Islet of Langerhans (tissue), 1 donor: ENCODE measurements around the gene CLIP2.

ENCODE experiments used
- FAIRE-seq: peaks from one replicate; lab custom pipeline; 2011; peaks lifted over from hg19 to GRCh38; lab: Jason Lieb, UNC

Gene CLIP2

DNA sequence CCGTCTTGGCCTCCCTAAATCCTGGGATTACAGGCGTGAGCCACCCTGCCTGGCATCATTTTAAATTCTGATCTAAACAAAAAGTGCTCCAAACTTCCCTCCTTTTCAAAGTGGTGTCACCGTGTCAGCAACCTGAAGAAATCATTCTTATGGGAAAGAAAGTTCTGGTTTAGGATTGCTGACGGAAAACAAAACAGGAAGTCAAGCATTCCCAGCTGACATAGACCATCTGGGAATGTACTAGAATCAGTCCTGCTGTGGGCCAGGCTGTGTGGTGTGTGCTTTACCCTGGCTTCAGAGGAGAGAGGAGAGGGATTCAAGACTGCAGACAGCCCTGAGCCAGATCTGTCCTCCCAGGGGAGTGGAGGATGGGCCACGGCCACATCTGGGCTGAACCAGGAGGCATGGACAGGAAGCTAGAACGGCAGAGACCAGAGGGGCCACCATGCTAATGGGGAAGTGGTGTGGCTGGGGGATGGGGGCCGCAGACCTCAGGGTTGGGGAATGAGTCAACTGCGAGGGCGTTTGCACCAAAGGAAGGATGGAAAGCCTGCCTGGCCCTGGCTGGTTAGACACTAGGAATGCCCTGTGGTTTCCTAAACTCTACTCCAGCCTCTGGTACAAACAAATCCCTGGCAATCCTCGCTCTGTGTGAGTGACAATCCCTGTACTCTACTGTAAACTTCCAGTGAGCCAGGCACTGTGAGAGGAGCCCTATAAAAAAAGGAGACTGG is 16.7 kb upstream of the CLIP2 start:
- FAIRE-seq: no peak

DNA sequence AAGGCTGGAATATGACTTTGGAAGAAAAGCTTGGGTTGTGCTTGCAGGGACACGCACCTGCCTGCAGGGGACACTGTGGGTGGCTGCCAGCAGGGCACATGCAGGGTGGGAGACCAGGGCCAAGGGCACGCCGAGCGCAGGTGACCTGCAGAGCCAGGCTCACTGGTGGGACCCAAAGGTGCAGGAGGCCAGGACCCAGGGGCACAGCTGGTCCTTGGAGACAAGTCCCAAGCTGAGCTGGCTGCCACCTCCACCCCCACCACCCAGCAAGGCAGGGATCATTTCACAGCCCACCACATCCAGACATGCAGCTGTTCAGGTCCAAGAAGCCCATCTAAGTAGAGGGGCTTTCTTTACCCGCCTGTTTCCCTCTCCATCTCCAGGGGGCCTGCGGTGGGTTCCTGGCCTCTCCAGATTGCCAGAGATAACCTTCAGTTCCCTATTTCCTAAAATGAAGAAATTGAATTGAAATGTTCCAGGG is 13.8 kb upstream of the CLIP2 start:
- no peak for FAIRE-seq

GRCh38 chr7:74277636-74278035 is 11.6 kb upstream of the CLIP2 start:
- no peak for FAIRE-seq

- no peak for FAIRE-seq
These were observed 8.2 kb upstream of the CLIP2 start for GRCh38 chr7:74280985-74281384.

- no peak for FAIRE-seq
These were observed 6.3 kb upstream of the CLIP2 start for GRCh38 chr7:74282748-74283459.

GRCh38 chr7:74283858-74284447 is 5.3 kb upstream of the CLIP2 start:
- FAIRE-seq: no peak

GRCh38 chr7:74284781-74285259 is 4.4 kb upstream of the CLIP2 start:
- FAIRE-seq: no peak

- no peak for FAIRE-seq
These were observed 3.1 kb upstream of the CLIP2 start for GRCh38 chr7:74286131-74286530.

DNA sequence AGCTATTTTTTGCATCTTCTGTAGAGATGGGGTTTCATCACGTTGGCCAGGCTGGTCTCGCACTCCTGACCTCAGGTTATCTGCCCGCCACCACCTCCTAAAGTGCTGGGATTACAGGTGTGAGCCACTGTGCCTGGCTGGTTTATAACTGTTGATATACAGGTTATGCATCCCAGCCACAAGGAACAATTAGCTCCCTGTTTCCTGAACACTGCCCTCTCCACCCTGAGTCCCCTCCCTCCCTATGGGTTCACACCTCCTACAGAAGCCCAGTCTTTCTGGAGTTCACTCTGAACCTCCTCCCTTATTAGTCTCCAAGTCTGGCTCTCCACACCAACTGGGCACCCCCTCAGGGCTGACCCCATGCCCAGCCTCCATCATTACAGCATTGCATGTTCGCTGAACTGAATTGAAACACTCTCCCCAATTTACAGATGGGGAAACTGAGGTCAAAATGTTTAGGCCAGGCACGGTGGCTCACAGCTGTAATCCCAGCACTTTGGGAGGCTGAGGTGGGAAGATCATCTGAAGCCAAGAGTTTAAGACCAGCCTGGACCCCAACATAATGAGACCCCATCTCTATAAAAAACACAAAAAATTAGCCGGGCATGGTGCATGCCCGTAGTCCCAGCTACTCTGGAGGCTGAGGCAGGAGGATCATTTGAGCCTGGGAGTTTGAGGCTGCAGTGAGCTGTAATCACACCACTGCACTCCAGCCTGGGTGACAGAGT is 1.7 kb upstream of the CLIP2 start:
- no peak for FAIRE-seq

GRCh38 chr7:74288034-74288881 is 949 bp upstream of the CLIP2 start:
- FAIRE-seq: no peak

- FAIRE-seq: no peak
These were observed 699 bp downstream of the CLIP2 start for GRCh38 chr7:74289659-74290552.

DNA sequence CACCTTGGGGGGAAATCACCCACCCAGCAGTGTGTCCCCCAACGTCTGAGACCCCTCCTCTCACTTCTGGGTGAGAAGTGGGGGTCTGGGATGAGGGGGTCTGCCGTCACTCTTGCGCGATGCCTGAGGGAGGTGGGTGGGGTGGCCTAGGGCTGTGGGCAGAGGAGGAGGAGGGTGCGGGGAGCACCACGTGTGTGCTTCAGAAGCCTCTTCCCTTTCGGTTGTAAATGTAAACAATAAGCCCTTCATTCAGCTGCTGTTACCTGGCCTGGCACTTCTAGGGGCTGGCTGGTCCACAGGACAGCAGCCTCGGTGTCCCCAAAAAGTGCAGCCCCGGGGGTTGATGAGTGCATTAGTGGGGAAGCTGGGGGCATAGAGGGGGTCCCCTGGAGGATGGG is 1.3 kb downstream of the CLIP2 start:
- FAIRE-seq: no peak

- no peak for FAIRE-seq
These were observed 1.8 kb downstream of the CLIP2 start for GRCh38 chr7:74290981-74291441.

DNA sequence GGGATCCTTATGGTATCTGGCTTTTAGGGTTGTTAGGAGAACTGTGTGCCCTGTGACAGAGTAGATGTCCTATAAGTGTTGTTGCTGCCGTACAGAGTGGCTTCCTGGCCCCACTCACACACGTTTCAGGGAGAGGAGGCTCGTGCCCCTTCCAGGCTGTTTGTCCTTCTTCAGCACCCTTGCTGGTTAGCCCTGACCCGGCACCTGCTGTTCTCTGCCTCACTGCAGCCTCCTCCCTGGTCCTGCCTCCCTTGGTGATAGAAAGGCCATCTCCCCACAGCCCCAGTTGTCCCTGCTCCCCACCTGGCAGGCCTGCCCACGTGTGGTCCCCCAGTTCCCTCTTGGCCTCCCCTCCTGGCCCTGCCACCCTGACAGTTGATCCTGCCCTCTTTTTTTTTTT is 2.3 kb downstream of the CLIP2 start:
- no peak for FAIRE-seq

DNA sequence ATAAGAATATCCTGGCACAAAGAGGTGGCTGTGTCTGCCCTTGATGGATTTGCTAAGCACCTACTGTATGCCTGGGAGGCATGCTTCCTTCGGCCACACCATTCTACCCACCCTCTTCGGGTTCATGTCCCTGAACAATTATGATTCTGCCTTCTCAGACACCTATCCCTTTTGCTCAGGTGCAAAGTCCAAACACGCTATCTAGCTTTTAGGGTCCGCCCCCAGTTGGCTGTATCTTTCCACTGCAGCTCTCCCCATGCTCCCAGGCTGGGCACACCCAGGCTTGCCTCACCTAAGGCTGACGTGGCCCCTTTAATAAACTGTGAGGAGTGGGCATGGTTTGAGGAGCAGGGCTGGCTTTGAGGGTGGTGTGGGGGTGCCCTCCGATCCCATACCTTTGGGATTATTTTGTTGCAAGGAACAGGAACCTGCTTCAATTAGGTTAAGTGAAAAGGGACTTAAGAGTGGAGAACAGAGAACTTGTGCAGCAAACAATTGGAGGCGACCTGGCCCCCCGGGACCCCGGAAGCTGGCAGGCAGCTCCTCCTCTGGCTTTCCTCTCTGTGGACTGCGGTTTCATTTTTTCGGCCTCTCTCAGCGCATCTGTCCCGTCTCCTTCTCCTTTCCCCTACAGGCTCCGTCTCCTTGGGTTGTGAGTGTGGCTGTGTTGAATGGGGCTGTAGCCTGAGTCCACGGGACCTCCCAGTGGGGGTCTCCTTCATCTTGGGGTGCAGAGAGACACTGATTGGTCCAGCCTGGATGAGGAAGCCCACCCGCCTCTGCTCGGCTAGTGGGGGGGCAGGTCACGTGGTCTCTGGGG is 3.8 kb downstream of the CLIP2 start:
- no peak for FAIRE-seq

DNA sequence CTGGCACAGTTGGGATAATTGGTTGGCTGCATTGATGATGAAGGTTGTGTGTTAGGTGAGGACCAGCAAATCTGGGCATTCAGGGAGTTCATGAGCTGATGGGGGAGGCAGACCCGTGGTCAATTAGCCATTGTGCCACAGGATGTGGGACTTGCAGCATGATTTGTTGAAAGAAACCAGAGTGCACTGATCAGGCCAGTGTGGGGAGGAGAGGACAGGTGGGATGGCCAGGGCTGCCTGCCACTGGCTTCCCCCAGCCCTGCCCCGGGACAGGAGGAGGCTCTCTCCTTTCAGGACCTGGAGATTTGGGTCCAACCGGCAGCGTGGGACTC is 4.3 kb downstream of the CLIP2 start:
- no peak for FAIRE-seq

GRCh38 chr7:74294191-74294998 is 5.2 kb downstream of the CLIP2 start:
- no peak for FAIRE-seq

DNA sequence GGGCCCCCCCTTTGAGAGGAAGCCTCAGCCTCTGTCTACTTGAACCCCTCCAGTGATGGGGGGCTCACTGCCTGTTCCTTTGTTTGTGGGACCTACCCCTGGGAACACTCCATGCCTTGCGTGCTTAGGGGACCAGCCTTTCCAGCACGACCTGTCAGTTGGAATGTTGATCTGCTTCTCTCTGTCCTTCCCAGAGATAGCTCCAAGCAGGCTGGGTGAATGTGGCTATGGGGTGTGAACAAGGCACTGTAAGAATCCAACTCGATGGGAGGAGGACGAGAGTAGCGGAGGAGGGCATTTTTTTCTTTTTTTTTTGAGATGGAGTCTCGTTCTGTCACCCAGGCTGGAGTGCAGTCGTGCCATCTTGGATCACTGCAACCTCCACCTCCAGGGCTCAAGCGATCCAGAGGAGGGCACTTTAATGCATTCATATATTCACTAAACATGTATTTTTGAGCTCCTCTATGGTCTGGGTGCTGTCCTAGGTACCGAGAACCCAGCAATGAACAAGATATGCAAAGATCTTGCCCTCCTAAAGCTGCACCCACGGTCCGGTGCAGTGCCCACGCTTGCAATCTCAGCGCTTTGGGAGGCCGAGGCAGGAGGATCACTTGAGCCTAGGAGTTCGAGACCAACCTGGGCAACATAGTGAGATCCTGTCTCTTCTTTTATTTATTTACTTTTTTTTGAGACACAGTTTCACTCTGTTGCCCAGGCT is 8.5 kb downstream of the CLIP2 start:
- no peak for FAIRE-seq
